GM12878 (cell line): ENCODE results near the gene PROB1.

Source experiments
- NFIC ChIP-seq: IDR thresholded peaks from 2 replicates; pipeline ENCODE4 v1.6.1; 2012; ENCODE audit warnings: low read depth, mild to moderate bottlenecking, inconsistent platforms, low read length, moderate library complexity
- POLR2AphosphoS5 ChIP-seq: IDR thresholded peaks from 2 replicates; pipeline ENCODE4 v1.6.1; 2011; ENCODE audit warnings: mild to moderate bottlenecking, low read length, inconsistent platforms
- ZNF217 ChIP-seq: fragments of 450-650 bp; IDR thresholded peaks from 2 replicates; pipeline ENCODE4 v1.6.1; 2017; ENCODE audit warnings: antibody characterized with exemption, mild to moderate bottlenecking
- TF ChIP-seq, protein P1 (sequence below), 3 experiments: IDR thresholded peaks in 2 of 3; conservative IDR thresholded peaks in 1 of 3; 2 replicates each; pipeline ENCODE4 v1.5.1; 2011; ENCODE audit warnings: low read depth in 3 of 3, low read length in 3 of 3, mild to moderate bottlenecking in 3 of 3, control low read depth in 2 of 3, moderate library complexity in 2 of 3, inconsistent platforms in 1 of 3, mixed read lengths in 1 of 3; ENCODE audit not compliant: control insufficient read depth in 2 of 3, insufficient read depth in 1 of 3; ENCODE audit errors: extremely low read depth in 1 of 3

GRCh38 chr5:139415221-139415861, 20.4 kb upstream of the PROB1 start:
- TF ChIP-seq, protein P1, sequence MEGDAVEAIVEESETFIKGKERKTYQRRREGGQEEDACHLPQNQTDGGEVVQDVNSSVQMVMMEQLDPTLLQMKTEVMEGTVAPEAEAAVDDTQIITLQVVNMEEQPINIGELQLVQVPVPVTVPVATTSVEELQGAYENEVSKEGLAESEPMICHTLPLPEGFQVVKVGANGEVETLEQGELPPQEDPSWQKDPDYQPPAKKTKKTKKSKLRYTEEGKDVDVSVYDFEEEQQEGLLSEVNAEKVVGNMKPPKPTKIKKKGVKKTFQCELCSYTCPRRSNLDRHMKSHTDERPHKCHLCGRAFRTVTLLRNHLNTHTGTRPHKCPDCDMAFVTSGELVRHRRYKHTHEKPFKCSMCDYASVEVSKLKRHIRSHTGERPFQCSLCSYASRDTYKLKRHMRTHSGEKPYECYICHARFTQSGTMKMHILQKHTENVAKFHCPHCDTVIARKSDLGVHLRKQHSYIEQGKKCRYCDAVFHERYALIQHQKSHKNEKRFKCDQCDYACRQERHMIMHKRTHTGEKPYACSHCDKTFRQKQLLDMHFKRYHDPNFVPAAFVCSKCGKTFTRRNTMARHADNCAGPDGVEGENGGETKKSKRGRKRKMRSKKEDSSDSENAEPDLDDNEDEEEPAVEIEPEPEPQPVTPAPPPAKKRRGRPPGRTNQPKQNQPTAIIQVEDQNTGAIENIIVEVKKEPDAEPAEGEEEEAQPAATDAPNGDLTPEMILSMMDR (IDR thresholded peaks at IDR 0.05 in 2 of 3, conservative IDR thresholded peaks at IDR 0.05 in 1 of 3; ENCODE audit: control insufficient read depth in 2 of 3, extremely low read depth in 1 of 3, insufficient read depth in 1 of 3, low read depth in 3 of 3, low read length in 3 of 3), result no peak
- TF ChIP-seq POLR2AphosphoS5 (no peak), ZNF217 (no peak), NFIC (no peak)
